ENCODE data around the gene MNT.
"Not testable (repeated sequence)": the region's sequence is repeated elsewhere in the genome, so short reads cannot be mapped to it uniquely, and the experiment has no call there.

MNT gene, protein sequence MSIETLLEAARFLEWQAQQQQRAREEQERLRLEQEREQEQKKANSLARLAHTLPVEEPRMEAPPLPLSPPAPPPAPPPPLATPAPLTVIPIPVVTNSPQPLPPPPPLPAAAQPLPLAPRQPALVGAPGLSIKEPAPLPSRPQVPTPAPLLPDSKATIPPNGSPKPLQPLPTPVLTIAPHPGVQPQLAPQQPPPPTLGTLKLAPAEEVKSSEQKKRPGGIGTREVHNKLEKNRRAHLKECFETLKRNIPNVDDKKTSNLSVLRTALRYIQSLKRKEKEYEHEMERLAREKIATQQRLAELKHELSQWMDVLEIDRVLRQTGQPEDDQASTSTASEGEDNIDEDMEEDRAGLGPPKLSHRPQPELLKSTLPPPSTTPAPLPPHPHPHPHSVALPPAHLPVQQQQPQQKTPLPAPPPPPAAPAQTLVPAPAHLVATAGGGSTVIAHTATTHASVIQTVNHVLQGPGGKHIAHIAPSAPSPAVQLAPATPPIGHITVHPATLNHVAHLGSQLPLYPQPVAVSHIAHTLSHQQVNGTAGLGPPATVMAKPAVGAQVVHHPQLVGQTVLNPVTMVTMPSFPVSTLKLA

DNA sequence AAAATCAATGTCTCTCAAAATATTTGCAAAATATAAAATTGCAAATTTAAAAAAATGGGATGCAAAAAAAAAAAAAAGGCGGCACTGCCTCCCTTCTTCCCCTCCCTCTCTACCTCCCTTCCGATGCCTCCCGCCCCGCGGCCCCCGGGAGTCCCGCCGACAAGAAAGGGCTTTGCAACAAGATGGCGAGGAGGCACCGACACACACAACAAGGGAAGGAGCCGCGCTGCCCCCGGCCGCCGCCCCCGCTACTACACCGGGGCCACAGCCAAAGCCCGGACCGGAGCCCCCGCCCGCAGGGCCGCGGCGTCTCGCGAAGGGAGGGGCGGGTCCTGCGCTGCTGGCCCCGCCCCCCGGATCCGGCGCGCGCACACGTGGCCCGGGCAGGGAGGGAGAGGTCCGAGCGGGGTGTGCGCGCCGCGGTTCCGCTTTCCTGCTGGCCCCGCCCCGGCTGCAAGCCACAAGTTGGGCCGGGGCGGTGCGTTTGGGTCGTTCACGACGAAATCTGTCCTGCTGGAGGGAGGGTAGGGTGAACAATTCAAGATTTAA lies at the start of gene MNT:
Gene MNT, minus strand, starts transcription at position 184 of the 549 bp plus-strand sequence. CDS start 348 bp downstream, outside the sequence.
- H3K4me1 Mint-ChIP-seq: peaks cover 49% of the 10 kb centered on the region
- peak; percentile 50 for ATAC-seq (replicated peaks; ENCODE audit: extremely low read depth, poor library complexity, severe bottlenecking)

DNA sequence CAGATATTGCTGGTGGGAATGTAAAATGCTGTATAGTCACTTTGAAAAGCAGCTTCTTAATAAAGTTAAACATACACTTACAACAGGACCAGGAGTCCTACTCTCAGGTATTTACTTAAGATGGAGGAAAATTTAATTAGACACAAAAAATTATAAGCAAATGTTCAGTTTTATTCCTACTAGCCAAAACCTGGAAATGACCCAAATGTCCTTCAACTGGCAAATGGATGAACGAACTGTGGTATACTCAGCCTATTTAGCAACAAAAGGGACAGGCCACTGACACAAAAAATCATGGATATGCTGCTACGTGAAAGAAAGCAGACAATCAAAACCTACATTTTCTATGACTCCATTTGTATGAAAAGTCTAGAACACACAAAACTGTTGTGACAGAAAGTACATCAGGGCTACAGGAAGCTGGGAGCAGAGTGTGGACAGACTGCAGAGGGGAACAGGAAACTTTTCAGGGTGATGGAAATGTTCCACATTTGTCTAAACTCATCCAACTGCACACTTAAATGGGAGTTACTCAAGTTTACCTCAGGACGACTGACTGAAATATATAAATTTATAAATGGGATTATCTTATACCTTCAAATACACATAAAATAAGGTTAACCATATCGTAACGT lies 49.3 kb upstream of the MNT start:
- Mint-ChIP-seq H3K4me1 (peaks cover 5% of the 10 kb centered on the region), H3K27me3 (no peaks in the 10 kb centered on the region), H3K36me3 (ENCODE audit: insufficient read depth) (peaks cover 19% of the 10 kb centered on the region), H3K9me3 (no peaks in the 10 kb centered on the region), H3K4me3 (no peak overlapping the region), H3K27ac (ENCODE audit: low read depth) (no peak overlapping the region)
- ATAC-seq (replicated peaks; ENCODE audit: extremely low read depth, poor library complexity, severe bottlenecking) (no peak), DNase-seq (ENCODE audit: low spot score in 2 of 2) (no peak)

More for the DNA sequence above, at the start of gene MNT:
- no peaks in the 10 kb centered on the region for H3K9me3 Mint-ChIP-seq
- H3K27me3 Mint-ChIP-seq: no peaks in the 10 kb centered on the region
- peak; percentile 83 to 94 for DNase-seq (ENCODE audit: low spot score in 2 of 2)
- peaks cover 32% of the 10 kb centered on the region for H3K36me3 Mint-ChIP-seq (ENCODE audit: insufficient read depth)
- H3K27ac Mint-ChIP-seq (ENCODE audit: low read depth): peak within 1 kb of the TSS; percentile 97
- peak within 1 kb of the TSS; percentile 99 for H3K4me3 Mint-ChIP-seq

DNA sequence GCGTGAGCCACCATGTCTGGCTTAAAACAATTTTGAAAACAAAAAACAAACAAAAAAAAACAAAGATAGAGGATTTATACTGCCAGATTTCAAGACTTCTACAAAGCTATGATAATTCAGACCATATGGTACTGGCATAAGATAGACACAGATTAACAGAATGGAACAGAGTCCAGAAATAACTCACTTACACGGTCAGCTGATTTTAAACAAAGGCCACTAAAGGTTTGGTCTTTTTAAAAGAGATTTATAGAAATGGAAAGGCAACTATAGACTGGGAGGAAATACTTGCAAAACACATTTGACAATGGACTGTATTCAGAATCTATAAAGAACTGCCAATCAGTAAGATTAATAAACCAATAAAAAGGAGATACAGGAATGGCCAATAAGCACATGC lies 48.6 kb upstream of the MNT start:
- Mint-ChIP-seq H3K27ac (ENCODE audit: low read depth) (no peak overlapping the region), H3K36me3 (ENCODE audit: insufficient read depth) (peaks cover 19% of the 10 kb centered on the region), H3K4me1 (peaks cover 5% of the 10 kb centered on the region), H3K27me3 (no peaks in the 10 kb centered on the region), H3K9me3 (no peaks in the 10 kb centered on the region), H3K4me3 (no peak overlapping the region)
- ATAC-seq (replicated peaks; ENCODE audit: extremely low read depth, poor library complexity, severe bottlenecking): no peak
- no peak for DNase-seq (ENCODE audit: low spot score in 2 of 2)

DNA sequence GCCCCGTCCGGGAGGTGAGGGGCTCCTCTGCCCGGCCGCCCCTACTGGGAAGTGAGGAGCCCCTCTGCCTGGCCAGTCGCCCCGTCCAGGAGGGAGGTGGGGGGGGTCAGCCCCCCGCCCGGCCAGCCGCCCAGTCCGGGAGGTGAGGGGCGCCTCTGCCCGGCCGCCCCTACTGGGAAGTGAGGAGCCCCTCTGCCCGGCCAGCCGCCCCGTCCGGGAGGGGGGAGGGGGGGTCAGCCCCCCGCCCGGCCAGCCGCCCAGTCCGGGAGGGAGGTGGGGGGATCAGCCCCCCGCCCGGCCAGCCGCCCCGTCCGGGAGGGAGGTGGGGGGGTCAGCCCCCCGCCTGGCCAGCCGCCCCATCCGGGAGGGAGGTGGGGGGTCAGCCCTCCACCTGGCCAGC lies 46.6 kb upstream of the MNT start:
- not testable (repeated sequence) for H3K27me3 Mint-ChIP-seq

DNA sequence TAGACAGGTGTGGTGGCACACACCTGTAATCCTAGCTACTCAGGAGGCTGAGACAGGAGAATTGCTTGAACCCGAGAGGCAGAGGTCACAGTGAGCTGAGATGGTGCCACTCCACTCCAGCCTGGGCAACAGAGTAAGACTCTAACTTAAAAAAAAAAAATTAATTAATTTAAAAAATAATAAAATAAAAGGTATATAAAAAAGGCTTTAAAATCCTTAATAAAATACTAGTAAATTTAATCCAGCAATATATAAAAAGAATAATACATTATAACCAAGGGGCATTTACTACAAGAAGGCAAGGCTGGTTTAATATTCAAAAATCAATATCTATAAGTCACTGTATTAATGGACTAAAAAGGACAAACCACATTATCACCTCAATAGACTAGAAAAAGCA lies 44.8 kb upstream of the MNT start:
- DNase-seq (ENCODE audit: low spot score in 2 of 2): no peak
- H3K27ac Mint-ChIP-seq (ENCODE audit: low read depth): no peak overlapping the region
- no peaks in the 10 kb centered on the region for H3K9me3 Mint-ChIP-seq
- H3K27me3 Mint-ChIP-seq: no peaks in the 10 kb centered on the region
- H3K4me1 Mint-ChIP-seq: peaks cover 11% of the 10 kb centered on the region
- no peak overlapping the region for H3K4me3 Mint-ChIP-seq
- peaks cover 14% of the 10 kb centered on the region for H3K36me3 Mint-ChIP-seq (ENCODE audit: insufficient read depth)
- no peak for ATAC-seq (replicated peaks; ENCODE audit: extremely low read depth, poor library complexity, severe bottlenecking)

More for the DNA sequence above, 46.6 kb upstream of the MNT start:
- ATAC-seq (replicated peaks; ENCODE audit: extremely low read depth, poor library complexity, severe bottlenecking); H3K9me3 Mint-ChIP-seq; H3K4me3 Mint-ChIP-seq; H3K27ac Mint-ChIP-seq (ENCODE audit: low read depth); H3K4me1 Mint-ChIP-seq; DNase-seq (ENCODE audit: low spot score in 2 of 2): not testable (repeated sequence)
- peaks cover 12% of the 10 kb centered on the region for H3K36me3 Mint-ChIP-seq (ENCODE audit: insufficient read depth)

DNA sequence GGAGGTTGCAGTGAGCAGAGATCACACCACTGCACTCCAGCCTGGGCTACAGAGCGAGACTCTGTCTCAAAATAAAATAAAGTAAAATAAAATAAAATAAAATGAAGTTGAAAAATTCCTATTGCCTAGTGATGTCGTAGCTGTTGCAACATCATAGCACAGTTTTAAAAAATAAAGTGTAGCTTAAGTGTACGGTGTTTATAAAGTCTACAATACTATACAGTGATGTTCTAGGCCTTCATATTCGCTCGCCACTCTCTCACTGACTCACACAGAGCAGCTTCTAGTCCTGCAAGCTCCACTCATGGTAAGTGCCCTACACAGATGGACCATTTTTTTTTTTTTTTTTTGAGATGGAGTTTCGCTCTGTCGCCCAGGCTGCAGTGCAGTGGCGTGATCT lies 43.5 kb upstream of the MNT start:
- DNase-seq (ENCODE audit: low spot score in 2 of 2): no peak
- Mint-ChIP-seq H3K27me3 (no peaks in the 10 kb centered on the region), H3K4me1 (peaks cover 7% of the 10 kb centered on the region), H3K4me3 (no peak overlapping the region), H3K27ac (ENCODE audit: low read depth) (no peak overlapping the region), H3K36me3 (ENCODE audit: insufficient read depth) (peaks cover 15% of the 10 kb centered on the region), H3K9me3 (no peaks in the 10 kb centered on the region)
- no peak for ATAC-seq (replicated peaks; ENCODE audit: extremely low read depth, poor library complexity, severe bottlenecking)

DNA sequence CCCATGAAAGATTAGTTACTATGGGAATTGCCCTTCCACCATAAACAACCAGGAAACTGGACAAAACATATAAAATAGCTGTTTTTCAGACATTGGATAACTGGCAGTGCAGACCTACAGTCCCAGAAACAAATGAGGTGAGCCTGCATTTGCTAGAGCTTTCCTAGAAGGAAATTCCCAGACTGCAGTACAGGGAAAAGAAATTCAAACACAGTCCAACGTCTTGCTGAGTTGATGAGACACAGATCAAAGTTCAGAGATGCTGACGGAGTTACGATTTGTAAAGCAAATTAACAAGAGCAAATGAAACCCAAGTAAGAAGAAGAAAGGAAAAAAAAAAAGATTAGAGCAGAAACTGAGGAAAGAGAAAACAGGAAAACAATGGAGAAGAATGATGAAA lies 41.3 kb upstream of the MNT start:
- ATAC-seq (replicated peaks; ENCODE audit: extremely low read depth, poor library complexity, severe bottlenecking) (no peak), DNase-seq (ENCODE audit: low spot score in 2 of 2) (no peak)
- Mint-ChIP-seq H3K4me1 (peaks cover 5% of the 10 kb centered on the region), H3K9me3 (no peaks in the 10 kb centered on the region), H3K27ac (ENCODE audit: low read depth) (no peak overlapping the region), H3K4me3 (no peak overlapping the region), H3K36me3 (ENCODE audit: insufficient read depth) (peaks cover 28% of the 10 kb centered on the region), H3K27me3 (no peaks in the 10 kb centered on the region)

DNA sequence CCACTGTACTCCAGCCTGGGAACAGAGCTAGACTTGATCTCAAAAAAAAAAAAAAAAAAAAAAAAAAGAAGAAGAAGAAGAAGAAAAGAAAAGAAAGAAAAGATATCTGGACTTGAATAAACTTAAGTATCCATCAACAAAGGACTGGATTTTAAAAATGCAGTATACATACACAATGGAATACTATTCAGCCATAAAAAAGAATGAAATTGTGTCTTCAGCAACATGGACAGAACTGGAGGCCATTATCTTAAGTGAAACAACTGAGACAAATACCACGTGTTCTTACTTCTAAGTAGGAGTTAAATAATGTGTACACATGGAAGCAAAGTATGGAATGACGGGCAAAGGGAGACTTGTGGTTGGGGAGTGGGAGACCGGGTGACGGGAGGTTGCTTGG lies 40.1 kb upstream of the MNT start:
- no peaks in the 10 kb centered on the region for H3K9me3 Mint-ChIP-seq
- DNase-seq (ENCODE audit: low spot score in 2 of 2) (no peak), ATAC-seq (replicated peaks; ENCODE audit: extremely low read depth, poor library complexity, severe bottlenecking) (no peak)
- H3K36me3 Mint-ChIP-seq (ENCODE audit: insufficient read depth): peaks cover 38% of the 10 kb centered on the region
- H3K27me3 Mint-ChIP-seq: no peaks in the 10 kb centered on the region
- peaks cover 5% of the 10 kb centered on the region for H3K4me1 Mint-ChIP-seq
- H3K27ac Mint-ChIP-seq (ENCODE audit: low read depth): peak overlapping the region; percentile 49
- H3K4me3 Mint-ChIP-seq: no peak overlapping the region

DNA sequence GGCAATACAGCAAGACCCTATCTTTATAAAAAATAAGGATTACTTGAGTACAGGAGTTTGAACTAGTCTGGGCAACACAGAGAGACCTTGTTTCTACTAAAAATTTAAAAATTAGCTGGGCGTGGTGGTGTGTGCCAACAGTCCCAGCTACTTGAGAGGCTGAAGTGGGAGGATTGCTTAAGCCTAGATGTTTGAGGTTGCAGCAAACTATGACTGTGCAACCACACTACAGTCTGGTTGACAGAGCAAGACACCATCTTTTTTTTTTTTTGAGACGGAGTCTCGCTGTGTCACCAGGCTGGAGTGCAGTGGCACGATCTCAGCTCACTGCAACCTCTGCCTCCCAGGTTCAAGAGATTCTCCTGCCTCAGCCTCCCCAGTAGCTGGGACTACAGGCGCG lies 39.1 kb upstream of the MNT start:
- H3K4me1 Mint-ChIP-seq; H3K9me3 Mint-ChIP-seq; H3K4me3 Mint-ChIP-seq; DNase-seq (ENCODE audit: low spot score in 2 of 2); ATAC-seq (replicated peaks; ENCODE audit: extremely low read depth, poor library complexity, severe bottlenecking); H3K27ac Mint-ChIP-seq (ENCODE audit: low read depth); H3K27me3 Mint-ChIP-seq: not testable (repeated sequence)
- H3K36me3 Mint-ChIP-seq (ENCODE audit: insufficient read depth): peaks cover 40% of the 10 kb centered on the region

DNA sequence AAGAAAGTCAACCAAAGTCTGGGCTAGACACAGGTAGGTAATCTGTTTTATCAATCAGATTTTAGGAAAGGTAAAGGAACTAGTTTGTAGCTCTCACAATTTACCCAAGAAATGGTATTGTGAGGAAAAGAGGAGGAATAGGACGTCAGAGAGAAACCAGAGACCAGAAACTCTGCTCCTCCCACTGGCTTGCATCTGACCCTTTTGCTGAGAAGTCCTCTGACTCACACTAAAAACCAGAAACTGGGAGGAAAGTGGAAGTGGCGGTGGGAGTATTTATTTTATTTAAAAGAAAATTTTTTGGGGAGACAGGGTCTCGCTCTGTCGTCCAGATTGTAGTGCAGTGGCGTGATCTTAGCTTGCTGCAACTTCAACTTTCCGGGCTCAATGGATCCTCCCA lies 38.0 kb upstream of the MNT start:
- DNase-seq (ENCODE audit: low spot score in 2 of 2) (no peak), ATAC-seq (replicated peaks; ENCODE audit: extremely low read depth, poor library complexity, severe bottlenecking) (no peak)
- Mint-ChIP-seq H3K27me3 (no peaks in the 10 kb centered on the region), H3K9me3 (no peaks in the 10 kb centered on the region), H3K36me3 (ENCODE audit: insufficient read depth) (peaks cover 40% of the 10 kb centered on the region), H3K27ac (ENCODE audit: low read depth) (no peak overlapping the region), H3K4me3 (no peak overlapping the region), H3K4me1 (peaks cover 5% of the 10 kb centered on the region)

DNA sequence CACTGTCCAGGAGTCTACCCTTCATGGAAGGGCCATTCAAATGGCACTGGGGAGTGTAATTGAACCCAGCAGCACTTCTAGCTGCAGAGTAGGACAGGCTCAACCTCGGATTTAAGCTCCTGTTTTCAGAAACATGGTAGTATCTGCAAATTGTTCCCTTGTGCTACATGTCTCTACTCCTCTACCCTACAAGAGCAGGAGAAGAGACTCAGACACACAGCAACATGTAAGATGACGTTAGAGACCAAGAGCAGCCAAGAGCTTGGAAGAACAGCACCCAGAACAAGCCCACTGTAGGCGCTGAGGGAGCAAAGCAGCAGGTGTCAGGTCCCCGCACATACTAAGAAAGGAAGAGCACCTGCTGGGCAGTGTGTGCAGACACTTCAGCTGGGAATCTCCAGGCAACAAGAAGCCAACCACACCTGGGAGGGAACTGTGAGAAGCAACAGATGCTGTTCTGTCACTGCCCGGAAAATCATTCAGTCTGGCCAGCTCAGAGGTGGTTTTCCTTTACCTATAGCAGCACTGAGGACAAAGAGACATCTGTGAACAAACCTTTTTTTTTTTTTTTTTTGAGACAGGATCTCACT lies 35.6 kb upstream of the MNT start:
- Mint-ChIP-seq H3K9me3 (no peaks in the 10 kb centered on the region), H3K4me1 (no peaks in the 10 kb centered on the region), H3K36me3 (ENCODE audit: insufficient read depth) (peaks cover 43% of the 10 kb centered on the region), H3K4me3 (no peak overlapping the region), H3K27me3 (no peaks in the 10 kb centered on the region), H3K27ac (ENCODE audit: low read depth) (no peak overlapping the region)
- ATAC-seq (replicated peaks; ENCODE audit: extremely low read depth, poor library complexity, severe bottlenecking): no peak
- no peak for DNase-seq (ENCODE audit: low spot score in 2 of 2)

DNA sequence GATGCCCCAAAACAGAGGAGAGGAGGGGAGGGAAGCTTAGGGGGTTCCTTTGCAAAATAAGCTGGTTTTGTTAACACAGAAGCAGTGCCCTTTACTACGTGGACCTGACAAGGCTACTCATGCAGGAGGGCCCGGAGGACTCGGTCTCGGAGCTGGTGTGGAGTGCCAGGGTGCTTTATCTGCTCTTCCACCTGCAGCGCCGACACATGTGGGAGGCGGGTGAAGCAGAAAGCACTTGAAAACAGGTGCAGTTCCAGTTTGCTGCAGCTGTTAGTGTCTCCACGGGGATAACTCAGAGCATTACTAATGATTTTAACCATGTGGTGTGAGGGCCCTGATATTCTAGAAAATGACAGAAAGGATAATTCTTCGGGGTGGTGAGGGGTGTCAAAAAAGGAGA lies 35.0 kb upstream of the MNT start:
- Mint-ChIP-seq H3K36me3 (ENCODE audit: insufficient read depth) (peaks cover 39% of the 10 kb centered on the region), H3K27ac (ENCODE audit: low read depth) (no peak overlapping the region), H3K27me3 (no peaks in the 10 kb centered on the region), H3K4me3 (no peak overlapping the region), H3K9me3 (no peaks in the 10 kb centered on the region), H3K4me1 (no peaks in the 10 kb centered on the region)
- no peak for DNase-seq (ENCODE audit: low spot score in 2 of 2)
- ATAC-seq (replicated peaks; ENCODE audit: extremely low read depth, poor library complexity, severe bottlenecking): no peak
